KG1 (cell line): ENCODE measurements around the gene TEAD3.
"Not testable (repeated sequence)": the region's sequence is repeated elsewhere in the genome, so short reads cannot be mapped to it uniquely, and the experiment has no call there.

Experiments used
- DNase-seq: peaks from one replicate; lab custom pipeline; 2025; lab: John Stamatoyannopoulos, UW

TEAD3 gene

DNA sequence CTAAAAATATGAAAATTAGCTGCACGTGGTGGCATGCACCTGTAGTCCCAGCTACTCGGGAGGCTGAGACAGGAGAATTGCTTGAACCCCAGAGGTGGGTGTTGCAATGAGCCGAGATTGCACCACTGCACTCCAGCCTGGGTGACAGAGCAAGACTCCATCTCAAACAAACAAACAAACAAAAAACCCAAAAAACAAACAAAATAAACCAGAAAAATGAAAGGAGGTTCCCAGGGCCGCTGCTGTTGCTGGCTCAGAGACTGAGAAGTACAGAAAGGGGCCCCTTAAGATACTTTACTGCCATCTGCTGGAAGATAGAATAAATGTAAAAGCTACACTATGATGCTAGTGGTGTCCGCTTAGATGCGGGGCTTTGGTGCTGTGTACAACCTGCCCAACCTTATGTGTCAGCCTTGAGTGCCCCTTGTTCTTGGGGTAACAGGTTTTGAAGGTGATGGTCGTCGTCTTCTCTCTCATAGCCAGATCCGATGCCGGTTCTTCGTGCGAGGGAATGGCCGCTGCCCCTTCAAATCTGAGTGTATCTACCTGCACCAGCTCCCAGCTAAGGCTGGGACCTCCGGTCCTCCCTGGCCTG, 47.5 kb downstream of the TEAD3 start:
- DNase-seq: peak; percentile 21

DNA sequence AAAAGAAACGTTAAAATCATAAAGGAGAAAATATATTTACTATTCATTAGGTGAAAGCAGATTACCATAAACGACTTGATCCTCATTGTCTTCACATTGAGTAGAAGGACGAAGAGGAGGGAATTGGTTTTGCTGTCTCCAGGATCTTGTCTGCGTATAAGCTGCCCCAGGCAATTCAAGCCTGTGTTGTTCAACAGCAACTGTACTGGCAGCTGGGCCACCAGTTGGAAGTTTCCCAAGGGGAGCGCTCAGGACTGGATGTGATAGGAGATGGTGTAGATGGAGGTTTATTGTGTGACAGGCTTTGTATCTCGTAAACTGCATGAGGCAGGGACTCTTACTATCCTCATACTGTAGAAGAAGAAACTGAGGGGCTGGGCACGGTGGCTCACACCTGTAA, 48.7 kb downstream of the TEAD3 start:
- no peak for DNase-seq

- no peak for DNase-seq
Observed at GRCh38 chr6:35445691-35446090, 51.2 kb downstream of the TEAD3 start.

- DNase-seq: no peak
Observed at GRCh38 chr6:35443341-35444030, 53.4 kb downstream of the TEAD3 start.

- no peak for DNase-seq
Observed at GRCh38 chr6:35442693-35443092, 54.2 kb downstream of the TEAD3 start.

- DNase-seq: no peak
Observed at GRCh38 chr6:35441642-35442041, 55.2 kb downstream of the TEAD3 start.

DNA sequence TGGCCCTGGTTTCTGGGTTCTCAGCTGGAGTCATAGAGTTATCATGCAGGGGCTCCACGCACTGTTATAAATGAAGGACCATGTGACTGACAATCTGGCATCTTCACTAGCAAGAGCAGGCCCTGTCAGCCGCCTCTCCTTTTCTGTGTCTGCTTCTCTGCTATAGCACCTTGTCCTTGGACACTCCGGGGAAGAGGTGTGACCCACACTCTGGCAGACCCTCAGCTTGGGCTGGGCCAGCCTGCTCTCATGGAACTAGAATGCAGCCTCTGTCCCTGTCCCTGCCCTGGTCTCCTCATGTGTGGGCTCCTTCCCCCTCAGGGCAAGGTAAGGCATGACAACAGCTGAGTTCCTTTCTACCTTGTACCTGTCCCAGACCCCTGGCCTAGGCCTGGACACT, 55.7 kb downstream of the TEAD3 start:
- DNase-seq: no peak

DNA sequence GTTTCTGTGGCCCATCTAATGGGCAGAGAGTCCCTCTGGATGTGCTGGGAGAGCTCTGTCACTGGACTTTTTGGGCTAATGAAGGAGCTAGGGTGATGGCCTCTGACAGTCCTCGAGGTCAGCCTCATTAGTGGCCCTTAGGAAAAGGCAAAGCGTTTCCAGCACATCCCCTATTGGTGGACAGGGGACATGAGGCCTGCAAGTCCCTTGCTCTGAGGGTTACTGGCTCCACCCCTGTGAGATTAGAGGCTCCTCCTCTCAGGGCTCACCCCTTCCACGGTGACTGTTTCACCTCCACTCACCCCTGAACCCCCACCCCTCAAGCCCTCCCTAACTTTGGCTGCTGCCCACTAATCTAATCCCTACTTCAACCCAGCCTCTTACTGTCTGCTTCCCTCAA, 57.6 kb downstream of the TEAD3 start:
- DNase-seq: no peak

- not testable (repeated sequence) for DNase-seq
Observed at GRCh38 chr6:35438378-35439065, 58.4 kb downstream of the TEAD3 start.

DNA sequence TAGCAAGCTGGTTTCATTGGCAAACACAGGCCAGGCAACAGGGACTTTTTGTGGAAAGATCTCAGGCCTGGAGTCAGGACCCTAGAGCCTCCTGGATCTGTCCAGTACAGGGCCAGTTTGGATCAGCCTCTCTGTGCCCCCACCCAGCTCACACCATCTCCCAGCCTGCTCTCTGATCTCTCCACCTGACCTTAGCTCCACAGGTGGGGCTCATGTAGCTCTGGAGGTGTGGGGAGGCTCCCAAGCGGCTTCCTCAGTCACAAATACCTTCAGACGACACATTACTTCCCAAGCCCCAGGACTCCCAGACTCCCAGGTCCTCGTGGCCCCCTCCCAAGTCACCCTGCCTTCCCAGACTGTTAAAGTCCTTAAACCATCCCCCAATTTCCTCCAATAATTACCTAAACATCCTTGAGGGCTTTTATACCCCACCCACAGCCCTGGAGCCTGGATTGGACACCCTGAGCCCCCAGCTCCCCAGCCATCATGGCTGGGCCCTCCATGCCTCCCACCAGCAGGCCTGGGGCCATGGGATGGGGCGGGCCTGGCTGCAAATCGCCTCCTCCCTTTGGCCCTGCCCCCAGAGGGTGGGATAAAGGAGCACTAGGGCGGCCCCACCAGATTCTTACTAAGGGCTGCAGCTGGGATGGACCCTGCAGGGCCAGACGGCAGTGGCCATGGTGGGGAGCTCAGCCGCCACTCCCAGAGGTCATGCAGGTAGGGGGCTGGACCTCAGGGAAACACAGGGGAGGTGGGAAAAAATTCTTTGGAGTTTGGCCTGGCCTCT, 60.6 kb downstream of the TEAD3 start:
- no peak for DNase-seq

- no peak for DNase-seq
Observed at GRCh38 chr6:35435074-35435837, 61.6 kb downstream of the TEAD3 start.

DNA sequence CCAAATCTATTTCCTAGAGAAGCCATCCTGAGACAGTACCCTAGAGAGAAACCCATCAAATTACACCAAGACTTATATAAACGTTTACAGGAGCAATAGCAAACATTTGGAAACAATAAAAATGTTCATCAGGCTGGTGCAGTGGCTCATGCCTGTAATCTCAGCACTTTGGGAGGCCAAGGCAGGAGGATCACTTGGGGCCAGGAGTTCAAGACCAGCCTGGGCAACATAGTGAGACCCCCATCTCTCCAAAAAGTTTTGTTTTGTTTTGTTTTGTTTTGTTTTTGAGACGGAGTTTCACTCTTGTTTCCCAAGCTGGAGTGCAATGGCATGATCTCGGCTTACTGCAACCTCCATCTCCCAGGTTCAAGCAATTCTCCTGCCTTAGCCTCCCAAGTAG, 64.2 kb downstream of the TEAD3 start:
- DNase-seq: not testable (repeated sequence)

DNA sequence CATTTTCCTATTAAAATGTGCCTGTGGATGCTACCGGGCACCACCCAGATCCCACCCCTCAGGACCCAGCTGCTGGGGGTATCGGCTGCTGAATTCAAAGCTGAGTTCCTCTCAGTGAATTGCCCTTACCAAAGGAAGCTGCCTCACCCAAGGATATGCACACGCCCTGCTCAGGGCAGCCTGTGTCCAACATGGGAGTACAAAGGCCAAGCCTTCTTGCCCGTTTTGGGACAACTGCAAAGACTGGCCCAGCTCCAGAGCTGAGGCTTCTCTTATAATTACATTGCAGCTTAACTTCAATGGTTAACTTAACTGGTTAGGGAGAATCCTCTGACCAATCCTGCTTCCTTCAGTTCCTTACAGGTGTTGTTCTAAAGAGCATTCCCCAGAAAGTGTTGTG, 64.6 kb downstream of the TEAD3 start:
- DNase-seq: no peak

DNA sequence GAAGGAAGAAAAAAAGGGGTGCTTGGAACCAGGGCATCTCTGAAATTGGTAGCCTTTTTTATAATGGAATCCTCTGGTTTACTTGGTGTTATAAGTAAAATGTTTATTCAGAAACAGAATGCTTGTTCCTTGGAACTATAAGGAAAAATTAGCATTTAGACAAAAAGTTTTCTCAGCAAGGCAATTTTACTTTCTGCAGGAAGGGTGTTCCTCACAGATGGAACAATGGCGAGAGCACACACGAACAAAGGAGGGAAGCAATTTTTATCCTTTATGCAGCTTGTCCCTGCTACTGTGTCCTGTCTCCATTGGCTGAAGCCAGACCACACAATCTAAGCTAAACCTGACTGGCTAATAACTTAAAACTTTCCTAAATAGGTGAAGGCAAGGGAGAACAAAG, 67.4 kb downstream of the TEAD3 start:
- DNase-seq: no peak

- no peak for DNase-seq
Observed at GRCh38 chr6:35428421-35429149, 68.3 kb downstream of the TEAD3 start.

DNA sequence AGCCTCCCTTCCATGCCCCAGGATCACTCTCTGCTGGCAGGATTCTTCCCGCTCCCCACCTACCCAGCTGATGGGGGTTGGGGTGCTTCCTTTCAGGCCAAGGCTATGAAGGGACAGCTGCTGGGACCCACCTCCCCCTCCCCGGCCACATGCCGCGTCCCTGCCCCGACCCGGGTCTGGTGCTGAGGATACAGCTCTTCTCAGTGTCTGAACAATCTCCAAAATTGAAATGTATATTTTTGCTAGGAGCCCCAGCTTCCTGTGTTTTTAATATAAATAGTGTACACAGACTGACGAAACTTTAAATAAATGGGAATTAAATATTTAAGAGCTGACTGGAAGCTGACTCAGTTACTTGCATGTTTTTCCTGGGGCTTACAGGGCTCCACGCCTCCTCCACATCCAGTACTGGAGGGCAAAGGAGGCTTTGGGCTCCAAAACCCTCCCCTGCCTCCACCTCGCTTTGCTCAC, 69.0 kb downstream of the TEAD3 start:
- no peak for DNase-seq

DNA sequence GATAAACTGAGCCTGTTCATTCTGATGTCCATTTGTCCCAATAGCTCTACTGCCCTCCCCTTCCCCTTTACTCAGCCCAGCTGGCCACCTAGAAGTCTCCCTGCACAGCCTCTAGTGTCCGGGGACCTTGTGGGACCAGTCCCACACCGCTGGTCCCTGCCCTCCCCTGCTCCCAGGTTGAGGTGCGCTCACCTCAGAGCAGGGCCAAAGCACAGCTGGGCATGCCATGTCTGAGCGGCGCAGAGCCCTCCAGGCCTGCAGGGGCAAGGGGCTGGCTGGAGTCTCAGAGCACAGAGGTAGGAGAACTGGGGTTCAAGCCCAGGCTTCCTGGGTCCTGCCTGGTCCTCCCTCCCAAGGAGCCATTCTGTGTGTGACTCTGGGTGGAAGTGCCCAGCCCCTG, 69.4 kb downstream of the TEAD3 start:
- no peak for DNase-seq

- DNase-seq: no peak
Observed at GRCh38 chr6:35426074-35426473, 70.8 kb downstream of the TEAD3 start.

GRCh38 chr6:35425284-35425683, 71.6 kb downstream of the TEAD3 start:
- no peak for DNase-seq
